Measurements from ENCODE around the gene RHEX. TPM values are rescaled to one million over a fixed set of nuclear protein-coding genes. Genes with fewer than 3 reads are reported as not detected.
"Not testable (repeated sequence)": the region's sequence is repeated elsewhere in the genome, so short reads cannot be mapped to it uniquely, and the experiment has no call there.

RHEX gene
- total RNA-seq, 1 experiment from 2014 or later: 88.9 TPM

- H3K27me3 Mint-ChIP-seq (ENCODE audit: unreplicated experiment): no peaks in the 10 kb centered on the region
These were observed 5.9 kb downstream of the RHEX start for GRCh38 chr1:206058927-206059292.

GRCh38 chr1:206059355-206059915 lies 6.5 kb downstream of the RHEX start:
- Mint-ChIP-seq H3K9me3 (ENCODE audit: low read depth, unreplicated experiment) (no peaks in the 10 kb centered on the region), H3K4me1 (ENCODE audit: low read depth, unreplicated experiment) (peaks cover 78% of the 10 kb centered on the region), H3K36me3 (ENCODE audit: insufficient read depth, unreplicated experiment) (peaks cover 96% of the 10 kb centered on the region), H3K4me3 (ENCODE audit: low read depth, unreplicated experiment) (peak overlapping the region; percentile 94), H3K27ac (ENCODE audit: unreplicated experiment) (peak overlapping the region; percentile 94), H3K27me3 (ENCODE audit: unreplicated experiment) (no peaks in the 10 kb centered on the region)
- no peak for DNase-seq
- intact Hi-C loops (cut with micrococcal nuclease; ENCODE audit: unreplicated experiment): loop anchor here (5.0 kb wide), 1 partner anchor 37 kb away; the partner anchor contains the start of gene CTSE
- TF ChIP-seq, protein P1, sequence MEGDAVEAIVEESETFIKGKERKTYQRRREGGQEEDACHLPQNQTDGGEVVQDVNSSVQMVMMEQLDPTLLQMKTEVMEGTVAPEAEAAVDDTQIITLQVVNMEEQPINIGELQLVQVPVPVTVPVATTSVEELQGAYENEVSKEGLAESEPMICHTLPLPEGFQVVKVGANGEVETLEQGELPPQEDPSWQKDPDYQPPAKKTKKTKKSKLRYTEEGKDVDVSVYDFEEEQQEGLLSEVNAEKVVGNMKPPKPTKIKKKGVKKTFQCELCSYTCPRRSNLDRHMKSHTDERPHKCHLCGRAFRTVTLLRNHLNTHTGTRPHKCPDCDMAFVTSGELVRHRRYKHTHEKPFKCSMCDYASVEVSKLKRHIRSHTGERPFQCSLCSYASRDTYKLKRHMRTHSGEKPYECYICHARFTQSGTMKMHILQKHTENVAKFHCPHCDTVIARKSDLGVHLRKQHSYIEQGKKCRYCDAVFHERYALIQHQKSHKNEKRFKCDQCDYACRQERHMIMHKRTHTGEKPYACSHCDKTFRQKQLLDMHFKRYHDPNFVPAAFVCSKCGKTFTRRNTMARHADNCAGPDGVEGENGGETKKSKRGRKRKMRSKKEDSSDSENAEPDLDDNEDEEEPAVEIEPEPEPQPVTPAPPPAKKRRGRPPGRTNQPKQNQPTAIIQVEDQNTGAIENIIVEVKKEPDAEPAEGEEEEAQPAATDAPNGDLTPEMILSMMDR (IDR thresholded peaks at IDR 0.05; ENCODE audit: unreplicated experiment): no peak
- no TSS peak for BruUV-seq (replicated peaks)
- CTCF ChIA-PET: interaction anchor here (1.2 to 1.4 kb wide), 2 partner anchors 11 to 141 kb away, joined by 3 to 6 read pairs; no protein-coding TSS in a partner anchor

More at GRCh38 chr1:206058927-206059292, 5.9 kb downstream of the RHEX start:
- intact Hi-C loops (cut with micrococcal nuclease; ENCODE audit: unreplicated experiment): loop anchor here (5.0 kb wide), 1 partner anchor 37 kb away; the partner anchor contains the start of gene CTSE
- H3K4me1 Mint-ChIP-seq (ENCODE audit: low read depth, unreplicated experiment): peaks cover 82% of the 10 kb centered on the region
- no peak for DNase-seq
- TF ChIP-seq, protein P1 (IDR thresholded peaks at IDR 0.05; ENCODE audit: unreplicated experiment): no peak
- no peaks in the 10 kb centered on the region for H3K9me3 Mint-ChIP-seq (ENCODE audit: low read depth, unreplicated experiment)
- peak overlapping the region; percentile 94 for H3K27ac Mint-ChIP-seq (ENCODE audit: unreplicated experiment)
- peak overlapping the region; percentile 94 for H3K4me3 Mint-ChIP-seq (ENCODE audit: low read depth, unreplicated experiment)
- H3K36me3 Mint-ChIP-seq (ENCODE audit: insufficient read depth, unreplicated experiment): peaks cover 98% of the 10 kb centered on the region
- CTCF ChIA-PET: interaction anchor here (1.2 to 1.4 kb wide), 2 partner anchors 11 to 28 kb away, joined by 3 to 6 read pairs; no protein-coding TSS in a partner anchor
- no TSS peak for BruUV-seq (replicated peaks)

- H3K27me3 Mint-ChIP-seq (ENCODE audit: unreplicated experiment): no peaks in the 10 kb centered on the region
- TF ChIP-seq, protein P1 (IDR thresholded peaks at IDR 0.05; ENCODE audit: unreplicated experiment): no peak
- intact Hi-C loops (cut with micrococcal nuclease; ENCODE audit: unreplicated experiment): no loop called here
- BruUV-seq (replicated peaks): no TSS peak
- H3K36me3 Mint-ChIP-seq (ENCODE audit: insufficient read depth, unreplicated experiment): peaks cover 98% of the 10 kb centered on the region
- H3K4me1 Mint-ChIP-seq (ENCODE audit: low read depth, unreplicated experiment): peaks cover 80% of the 10 kb centered on the region
- H3K9me3 Mint-ChIP-seq (ENCODE audit: low read depth, unreplicated experiment): no peaks in the 10 kb centered on the region
- H3K4me3 Mint-ChIP-seq (ENCODE audit: low read depth, unreplicated experiment): peak overlapping the region; percentile 94
- peak overlapping the region; percentile 87 for H3K27ac Mint-ChIP-seq (ENCODE audit: unreplicated experiment)
- DNase-seq: no peak
- CTCF ChIA-PET: interaction anchor here (1.0 to 1.2 kb wide), 2 partner anchors 19 to 142 kb away, joined by 3 read pairs; no protein-coding TSS in a partner anchor
These were observed 7.9 kb downstream of the RHEX start for GRCh38 chr1:206060844-206061243.

DNA sequence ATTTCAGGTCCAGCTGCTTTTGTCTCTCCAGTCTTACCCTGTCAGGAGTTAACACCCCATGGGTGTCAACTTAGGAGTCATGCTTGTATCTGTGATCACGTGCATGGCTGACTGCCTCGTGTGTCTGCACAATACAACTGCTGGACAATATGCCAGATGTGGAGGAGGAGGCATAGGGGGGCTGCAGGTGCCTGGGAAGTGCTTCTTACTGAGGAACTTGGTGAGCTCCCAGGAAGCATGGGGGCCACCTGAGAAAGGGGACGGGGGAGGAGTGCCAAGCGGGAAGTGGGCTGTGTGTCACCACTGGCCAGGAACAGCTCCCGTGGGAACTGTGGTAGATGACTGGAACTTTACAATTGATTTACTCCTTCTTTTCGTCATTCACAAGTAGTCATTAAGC lies 9.5 kb downstream of the RHEX start:
- H3K4me1 Mint-ChIP-seq (ENCODE audit: low read depth, unreplicated experiment): peaks cover 80% of the 10 kb centered on the region
- CTCF ChIA-PET: interaction anchor here (0.8 kb wide), 1 partner anchor 32 kb away, joined by 3 read pairs; no protein-coding TSS in a partner anchor
- no peaks in the 10 kb centered on the region for H3K9me3 Mint-ChIP-seq (ENCODE audit: low read depth, unreplicated experiment)
- intact Hi-C loops (cut with micrococcal nuclease; ENCODE audit: unreplicated experiment): no loop called here
- TF ChIP-seq, protein P1 (IDR thresholded peaks at IDR 0.05; ENCODE audit: unreplicated experiment): no peak
- no TSS peak for BruUV-seq (replicated peaks)
- DNase-seq: no peak
- peak overlapping the region; percentile 90 for H3K27ac Mint-ChIP-seq (ENCODE audit: unreplicated experiment)
- H3K27me3 Mint-ChIP-seq (ENCODE audit: unreplicated experiment): no peaks in the 10 kb centered on the region
- peaks cover 98% of the 10 kb centered on the region for H3K36me3 Mint-ChIP-seq (ENCODE audit: insufficient read depth, unreplicated experiment)
- peak overlapping the region; percentile 64 for H3K4me3 Mint-ChIP-seq (ENCODE audit: low read depth, unreplicated experiment)

DNA sequence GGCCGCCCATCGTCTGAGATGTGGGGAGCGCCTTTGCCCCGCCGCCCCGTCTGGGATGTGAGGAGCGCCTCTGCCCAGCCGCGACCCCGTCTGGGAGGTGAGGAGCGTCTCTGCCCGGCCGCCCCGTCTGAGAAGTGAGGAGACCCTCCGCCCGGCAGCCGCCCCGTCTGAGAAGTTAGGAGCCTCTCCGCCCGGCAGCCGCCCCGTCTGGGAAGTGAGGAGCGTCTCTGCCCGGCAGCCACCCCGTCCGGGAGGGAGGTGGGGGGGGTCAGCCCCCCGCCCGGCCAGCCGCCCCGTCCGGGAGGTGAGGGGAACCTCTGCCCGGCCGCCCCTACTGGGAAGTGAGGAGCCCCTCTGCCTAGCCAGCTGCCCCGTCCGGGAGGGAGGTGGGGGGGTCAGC lies 11.0 kb downstream of the RHEX start:
- peaks cover 95% of the 10 kb centered on the region for H3K36me3 Mint-ChIP-seq (ENCODE audit: insufficient read depth, unreplicated experiment)
- CTCF ChIA-PET; H3K27me3 Mint-ChIP-seq (ENCODE audit: unreplicated experiment); BruUV-seq (replicated peaks); DNase-seq; intact Hi-C loops (cut with micrococcal nuclease; ENCODE audit: unreplicated experiment); H3K9me3 Mint-ChIP-seq (ENCODE audit: low read depth, unreplicated experiment): not testable (repeated sequence)
- H3K27ac Mint-ChIP-seq (ENCODE audit: unreplicated experiment): peak overlapping the region; percentile 90
- peaks cover 79% of the 10 kb centered on the region for H3K4me1 Mint-ChIP-seq (ENCODE audit: low read depth, unreplicated experiment)
- H3K4me3 Mint-ChIP-seq (ENCODE audit: low read depth, unreplicated experiment): peak overlapping the region; percentile 64

- peaks cover 74% of the 10 kb centered on the region for H3K4me1 Mint-ChIP-seq (ENCODE audit: low read depth, unreplicated experiment)
- DNase-seq; H3K27me3 Mint-ChIP-seq (ENCODE audit: unreplicated experiment); H3K9me3 Mint-ChIP-seq (ENCODE audit: low read depth, unreplicated experiment); intact Hi-C loops (cut with micrococcal nuclease; ENCODE audit: unreplicated experiment); BruUV-seq (replicated peaks); CTCF ChIA-PET: not testable (repeated sequence)
- H3K4me3 Mint-ChIP-seq (ENCODE audit: low read depth, unreplicated experiment): peak overlapping the region; percentile 62
- peak overlapping the region; percentile 37 for H3K27ac Mint-ChIP-seq (ENCODE audit: unreplicated experiment)
- H3K36me3 Mint-ChIP-seq (ENCODE audit: insufficient read depth, unreplicated experiment): peaks cover 95% of the 10 kb centered on the region
These were observed 11.5 kb downstream of the RHEX start for GRCh38 chr1:206064501-206064900.

Data from Calu3 (cell line).